K562 (cell line): ENCODE measurements around the gene LGALS9C.
"Not testable (repeated sequence)": the region's sequence is repeated elsewhere in the genome, so short reads cannot be mapped to it uniquely, and the experiment has no call there.

Experiments
- THRAP3 ChIP-seq: fragments of 450-650 bp; IDR thresholded peaks from 2 replicates; pipeline ENCODE4 v1.6.1; 2016; ENCODE audit warnings: mild to moderate bottlenecking, inconsistent platforms, borderline replicate concordance
- ZHX1 ChIP-seq: fragments of 150-350 bp; conservative IDR thresholded peaks from 2 replicates; pipeline ENCODE4 v1.6.1; 2014; ENCODE audit warnings: low read length
- TF ChIP-seq, protein P1 (sequence below): sonication (generic); formaldehyde crosslinking; IDR thresholded peaks from 2 replicates; pipeline ENCODE4 v1.8.1; 2023; ENCODE audit warnings: mild to moderate bottlenecking, missing genetic modification reagents
- TF ChIP-seq, protein P2 (sequence below): sonication (generic); formaldehyde crosslinking; IDR thresholded peaks from 2 replicates; pipeline ENCODE4 v1.9.0; 2022; ENCODE audit warnings: mild to moderate bottlenecking, missing genetic modification reagents

DNA sequence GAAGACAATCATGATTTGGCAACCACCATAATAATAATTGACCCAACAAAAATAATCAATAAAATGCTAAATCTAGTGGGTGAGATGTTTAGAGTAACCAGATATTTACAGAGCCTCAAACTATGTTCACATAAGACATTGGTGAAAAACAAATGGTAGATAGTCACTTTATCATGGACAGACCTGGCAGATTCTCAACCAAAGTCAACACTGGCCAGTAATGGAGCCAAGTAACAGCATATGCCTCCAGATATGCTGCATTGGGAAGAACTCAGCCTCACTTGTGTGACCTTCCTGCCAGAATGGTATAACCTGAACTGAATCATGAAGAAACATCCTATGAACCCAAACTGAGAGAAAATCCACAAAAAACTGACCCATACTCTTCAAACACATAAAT is 53.8 kb downstream of the LGALS9C start:
- TF ChIP-seq ZHX1, THRAP3: not testable (repeated sequence)
- TF ChIP-seq, protein P1, sequence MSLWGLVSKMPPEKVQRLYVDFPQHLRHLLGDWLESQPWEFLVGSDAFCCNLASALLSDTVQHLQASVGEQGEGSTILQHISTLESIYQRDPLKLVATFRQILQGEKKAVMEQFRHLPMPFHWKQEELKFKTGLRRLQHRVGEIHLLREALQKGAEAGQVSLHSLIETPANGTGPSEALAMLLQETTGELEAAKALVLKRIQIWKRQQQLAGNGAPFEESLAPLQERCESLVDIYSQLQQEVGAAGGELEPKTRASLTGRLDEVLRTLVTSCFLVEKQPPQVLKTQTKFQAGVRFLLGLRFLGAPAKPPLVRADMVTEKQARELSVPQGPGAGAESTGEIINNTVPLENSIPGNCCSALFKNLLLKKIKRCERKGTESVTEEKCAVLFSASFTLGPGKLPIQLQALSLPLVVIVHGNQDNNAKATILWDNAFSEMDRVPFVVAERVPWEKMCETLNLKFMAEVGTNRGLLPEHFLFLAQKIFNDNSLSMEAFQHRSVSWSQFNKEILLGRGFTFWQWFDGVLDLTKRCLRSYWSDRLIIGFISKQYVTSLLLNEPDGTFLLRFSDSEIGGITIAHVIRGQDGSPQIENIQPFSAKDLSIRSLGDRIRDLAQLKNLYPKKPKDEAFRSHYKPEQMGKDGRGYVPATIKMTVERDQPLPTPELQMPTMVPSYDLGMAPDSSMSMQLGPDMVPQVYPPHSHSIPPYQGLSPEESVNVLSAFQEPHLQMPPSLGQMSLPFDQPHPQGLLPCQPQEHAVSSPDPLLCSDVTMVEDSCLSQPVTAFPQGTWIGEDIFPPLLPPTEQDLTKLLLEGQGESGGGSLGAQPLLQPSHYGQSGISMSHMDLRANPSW (CRISPR knock-in tag): not testable (repeated sequence)
- TF ChIP-seq, protein P2, sequence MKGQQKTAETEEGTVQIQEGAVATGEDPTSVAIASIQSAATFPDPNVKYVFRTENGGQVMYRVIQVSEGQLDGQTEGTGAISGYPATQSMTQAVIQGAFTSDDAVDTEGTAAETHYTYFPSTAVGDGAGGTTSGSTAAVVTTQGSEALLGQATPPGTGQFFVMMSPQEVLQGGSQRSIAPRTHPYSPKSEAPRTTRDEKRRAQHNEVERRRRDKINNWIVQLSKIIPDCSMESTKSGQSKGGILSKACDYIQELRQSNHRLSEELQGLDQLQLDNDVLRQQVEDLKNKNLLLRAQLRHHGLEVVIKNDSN (CRISPR knock-in tag): not testable (repeated sequence)
